Measurements from ENCODE around the gene USP25. TPM values are rescaled to one million over a fixed set of nuclear protein-coding genes. Genes with fewer than 3 reads are reported as not detected.

Gene USP25
- total RNA-seq, 3 donors from 2014 or later (not counting 1 experiment from before 2014, with no cell fraction given): 67.0 to 95.4 (median 76.4) TPM

DNA sequence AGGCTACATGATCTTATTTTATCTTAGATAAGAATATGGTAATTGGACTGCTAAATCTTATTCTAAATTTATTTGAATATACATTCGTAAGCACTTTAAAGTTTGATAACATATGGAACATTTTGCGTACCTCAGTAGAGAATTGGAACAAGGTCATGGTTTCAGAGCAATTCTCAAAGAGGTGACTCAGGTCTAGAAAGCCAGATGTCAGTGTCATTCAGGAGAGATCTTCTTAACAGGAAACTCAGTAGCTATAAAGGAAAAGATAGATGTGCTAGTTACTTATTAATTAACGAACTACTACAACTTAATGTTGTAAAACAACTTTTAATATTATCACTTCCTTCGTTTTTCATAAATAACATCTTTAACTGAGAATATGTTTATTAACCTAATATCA lies 142.5 kb downstream of the USP25 start:
- peaks cover 55% of the 10 kb centered on the region for H3K36me3 ChIP-seq (ENCODE audit: control insufficient read depth, insufficient read depth, low read length)
- intact Hi-C loops (cut with micrococcal nuclease): no loop called here
- Mint-ChIP-seq H3K27ac (no peak overlapping the region), H3K36me3 (peaks cover 17% of the 10 kb centered on the region), H3K9me3 (no peaks in the 10 kb centered on the region), H3K4me1 (peaks cover 0 to 5% of the 10 kb centered on the region in 2 donors), H3K27me3 (ENCODE audit: low read depth in 2 of 2) (no peaks in the 10 kb centered on the region), H3K4me3 (no peak overlapping the region)
- no peak overlapping the region for H3K27ac ChIP-seq (ENCODE audit: low read length)
- DNase-seq (no peak), ATAC-seq (no peak)
- no peak overlapping the region for H3K4me3 ChIP-seq (ENCODE audit: low read length)
- no peaks in the 10 kb centered on the region for H3K4me1 ChIP-seq (ENCODE audit: control insufficient read depth, insufficient read depth, low read length)
- WGBS (ENCODE audit: insufficient coverage): 89% methylated on average over 2 of the region's 4 CpGs
- TF ChIP-seq, protein P1, sequence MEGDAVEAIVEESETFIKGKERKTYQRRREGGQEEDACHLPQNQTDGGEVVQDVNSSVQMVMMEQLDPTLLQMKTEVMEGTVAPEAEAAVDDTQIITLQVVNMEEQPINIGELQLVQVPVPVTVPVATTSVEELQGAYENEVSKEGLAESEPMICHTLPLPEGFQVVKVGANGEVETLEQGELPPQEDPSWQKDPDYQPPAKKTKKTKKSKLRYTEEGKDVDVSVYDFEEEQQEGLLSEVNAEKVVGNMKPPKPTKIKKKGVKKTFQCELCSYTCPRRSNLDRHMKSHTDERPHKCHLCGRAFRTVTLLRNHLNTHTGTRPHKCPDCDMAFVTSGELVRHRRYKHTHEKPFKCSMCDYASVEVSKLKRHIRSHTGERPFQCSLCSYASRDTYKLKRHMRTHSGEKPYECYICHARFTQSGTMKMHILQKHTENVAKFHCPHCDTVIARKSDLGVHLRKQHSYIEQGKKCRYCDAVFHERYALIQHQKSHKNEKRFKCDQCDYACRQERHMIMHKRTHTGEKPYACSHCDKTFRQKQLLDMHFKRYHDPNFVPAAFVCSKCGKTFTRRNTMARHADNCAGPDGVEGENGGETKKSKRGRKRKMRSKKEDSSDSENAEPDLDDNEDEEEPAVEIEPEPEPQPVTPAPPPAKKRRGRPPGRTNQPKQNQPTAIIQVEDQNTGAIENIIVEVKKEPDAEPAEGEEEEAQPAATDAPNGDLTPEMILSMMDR (IDR thresholded peaks at IDR 0.05): no peak
- no peaks in the 10 kb centered on the region for H3K27me3 ChIP-seq (ENCODE audit: control insufficient read depth, insufficient read depth, low read length)
- no peaks in the 10 kb centered on the region for H3K9me3 ChIP-seq (ENCODE audit: control insufficient read depth, insufficient read depth, low read length)

DNA sequence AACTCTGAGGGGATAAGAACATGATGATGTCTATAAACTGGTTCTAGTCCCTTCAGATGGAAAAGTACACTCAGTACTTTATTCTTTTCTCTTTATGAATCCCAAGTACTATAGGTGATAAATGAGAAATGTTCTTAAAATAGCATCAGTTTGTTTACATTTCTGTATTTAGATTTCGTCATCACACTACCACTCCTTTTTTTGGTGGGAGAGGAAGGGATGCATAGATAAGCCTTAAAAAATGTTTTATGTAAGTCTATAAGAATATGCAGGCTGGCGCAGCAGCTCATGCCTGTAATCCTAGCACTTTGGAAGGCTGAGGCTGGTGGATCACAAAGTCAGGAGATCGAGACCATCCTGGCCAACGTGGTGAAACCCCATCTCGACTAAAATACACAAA lies 144.8 kb downstream of the USP25 start:
- Histone ChIP-seq H3K4me3 (ENCODE audit: low read length) (no peak overlapping the region), H3K9me3 (ENCODE audit: control insufficient read depth, insufficient read depth, low read length) (no peaks in the 10 kb centered on the region), H3K27ac (ENCODE audit: low read length) (no peak overlapping the region), H3K4me1 (ENCODE audit: control insufficient read depth, insufficient read depth, low read length) (no peaks in the 10 kb centered on the region), H3K27me3 (ENCODE audit: control insufficient read depth, insufficient read depth, low read length) (no peaks in the 10 kb centered on the region), H3K36me3 (ENCODE audit: control insufficient read depth, insufficient read depth, low read length) (peaks cover 62% of the 10 kb centered on the region)
- WGBS (ENCODE audit: insufficient coverage): 100% methylated on average over 4 of the region's 5 CpGs
- no peak for ATAC-seq
- peak overlapping the region in 1 of 2 donors; percentile 34 for H3K27ac Mint-ChIP-seq
- H3K9me3 Mint-ChIP-seq: no peaks in the 10 kb centered on the region
- DNase-seq: no peak
- H3K4me1 Mint-ChIP-seq: no peaks in the 10 kb centered on the region
- H3K27me3 Mint-ChIP-seq (ENCODE audit: low read depth in 2 of 2): no peaks in the 10 kb centered on the region
- TF ChIP-seq, protein P1 (IDR thresholded peaks at IDR 0.05): no peak
- intact Hi-C loops (cut with micrococcal nuclease): no loop called here
- no peak overlapping the region for H3K4me3 Mint-ChIP-seq
- H3K36me3 Mint-ChIP-seq: peaks cover 7% of the 10 kb centered on the region

DNA sequence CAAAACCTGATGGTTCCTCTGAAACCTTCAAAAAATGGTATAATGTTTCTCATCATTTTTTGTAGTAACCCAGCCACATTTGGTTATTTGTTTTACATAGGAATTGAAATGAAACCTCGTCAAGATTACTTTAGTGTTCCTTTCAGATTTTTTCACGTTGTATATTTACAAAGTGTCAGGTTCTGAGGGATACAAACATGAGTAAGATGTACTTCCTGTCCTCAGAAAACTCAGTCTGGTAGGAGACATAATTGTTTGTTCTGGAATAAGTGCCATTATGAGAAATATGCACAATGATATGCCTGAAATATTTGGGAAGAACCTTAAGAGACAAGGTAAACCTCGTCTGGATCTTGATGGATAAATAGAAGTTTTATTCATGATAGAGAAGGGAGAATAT lies 145.5 kb downstream of the USP25 start:
- Histone ChIP-seq H3K9me3 (ENCODE audit: control insufficient read depth, insufficient read depth, low read length) (no peaks in the 10 kb centered on the region), H3K27me3 (ENCODE audit: control insufficient read depth, insufficient read depth, low read length) (no peaks in the 10 kb centered on the region), H3K27ac (ENCODE audit: low read length) (no peak overlapping the region), H3K36me3 (ENCODE audit: control insufficient read depth, insufficient read depth, low read length) (peaks cover 63% of the 10 kb centered on the region), H3K4me1 (ENCODE audit: control insufficient read depth, insufficient read depth, low read length) (no peaks in the 10 kb centered on the region), H3K4me3 (ENCODE audit: low read length) (no peak overlapping the region)
- intact Hi-C loops (cut with micrococcal nuclease): no loop called here
- ATAC-seq: no peak
- H3K36me3 Mint-ChIP-seq: peaks cover 8% of the 10 kb centered on the region
- H3K4me1 Mint-ChIP-seq: no peaks in the 10 kb centered on the region
- 85% methylated on average over 2 of the region's 3 CpGs for WGBS (ENCODE audit: insufficient coverage)
- DNase-seq: no peak
- H3K9me3 Mint-ChIP-seq: no peaks in the 10 kb centered on the region
- H3K27ac Mint-ChIP-seq: no peak overlapping the region
- TF ChIP-seq, protein P1 (IDR thresholded peaks at IDR 0.05): no peak
- H3K27me3 Mint-ChIP-seq (ENCODE audit: low read depth in 2 of 2): no peaks in the 10 kb centered on the region
- no peak overlapping the region for H3K4me3 Mint-ChIP-seq

DNA sequence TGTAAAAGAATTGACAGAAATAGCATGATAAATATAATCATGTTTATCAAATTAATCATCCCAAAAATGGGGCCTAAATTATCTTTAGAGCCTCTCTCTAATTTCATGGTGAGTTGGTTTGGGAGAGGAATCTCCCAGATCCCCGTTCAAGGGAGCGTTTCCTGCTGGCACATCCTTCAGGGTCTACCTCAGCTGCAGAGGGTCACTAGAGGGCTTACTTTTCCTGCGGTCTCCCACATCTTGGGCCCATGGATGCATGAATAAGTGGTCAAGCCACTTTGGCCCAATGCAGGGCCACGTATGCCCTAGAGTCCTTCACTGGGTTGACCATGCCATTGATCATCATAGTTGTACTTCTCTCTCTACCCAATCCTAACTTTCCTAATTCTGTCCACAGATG lies 164.1 kb downstream of the USP25 start:
- H3K4me3 ChIP-seq (ENCODE audit: low read length): no peak overlapping the region
- Mint-ChIP-seq H3K4me1 (no peaks in the 10 kb centered on the region), H3K4me3 (no peak overlapping the region), H3K27me3 (ENCODE audit: low read depth in 2 of 2) (no peaks in the 10 kb centered on the region), H3K27ac (no peak overlapping the region), H3K36me3 (peaks cover 12% of the 10 kb centered on the region), H3K9me3 (peaks cover 2 to 7% of the 10 kb centered on the region in 2 donors)
- no peak for DNase-seq
- no peaks in the 10 kb centered on the region for H3K4me1 ChIP-seq (ENCODE audit: control insufficient read depth, insufficient read depth, low read length)
- H3K27me3 ChIP-seq (ENCODE audit: control insufficient read depth, insufficient read depth, low read length): no peaks in the 10 kb centered on the region
- ATAC-seq: no peak
- H3K9me3 ChIP-seq (ENCODE audit: control insufficient read depth, insufficient read depth, low read length): no peaks in the 10 kb centered on the region
- H3K27ac ChIP-seq (ENCODE audit: low read length): no peak overlapping the region
- intact Hi-C loops (cut with micrococcal nuclease): no loop called here
- TF ChIP-seq, protein P1 (IDR thresholded peaks at IDR 0.05): no peak
- H3K36me3 ChIP-seq (ENCODE audit: control insufficient read depth, insufficient read depth, low read length): no peaks in the 10 kb centered on the region
- 95% methylated on average over 4 of the region's 4 CpGs for WGBS (ENCODE audit: insufficient coverage)
